Vagina (tissue), 2 donors: ENCODE measurements around the gene ANKLE1.

Experiments used
- POLR2AphosphoS5 ChIP-seq, 2 donors: sonication (generic); formaldehyde crosslinking; IDR thresholded peaks; one replicate each; pipeline ENCODE4 v1.9.0; 2017; ENCODE audit warnings: antibody characterized with exemption in 2 of 2, mild to moderate bottlenecking in 2 of 2, low read depth in 1 of 2; ENCODE audit not compliant: insufficient read depth in 1 of 2
- TF ChIP-seq, protein P1 (sequence below), 3 experiments: fragments of 450-650 bp in 2 of 3; fragments of 200-600 bp in 1 of 3; sonication (generic) in 1 of 3; IDR thresholded peaks; one replicate each; pipeline ENCODE4 v1.5.1; 2017 to 2019; ENCODE audit warnings: antibody characterized with exemption in 3 of 3, mild to moderate bottlenecking in 2 of 3, moderate library complexity in 2 of 3

DNA sequence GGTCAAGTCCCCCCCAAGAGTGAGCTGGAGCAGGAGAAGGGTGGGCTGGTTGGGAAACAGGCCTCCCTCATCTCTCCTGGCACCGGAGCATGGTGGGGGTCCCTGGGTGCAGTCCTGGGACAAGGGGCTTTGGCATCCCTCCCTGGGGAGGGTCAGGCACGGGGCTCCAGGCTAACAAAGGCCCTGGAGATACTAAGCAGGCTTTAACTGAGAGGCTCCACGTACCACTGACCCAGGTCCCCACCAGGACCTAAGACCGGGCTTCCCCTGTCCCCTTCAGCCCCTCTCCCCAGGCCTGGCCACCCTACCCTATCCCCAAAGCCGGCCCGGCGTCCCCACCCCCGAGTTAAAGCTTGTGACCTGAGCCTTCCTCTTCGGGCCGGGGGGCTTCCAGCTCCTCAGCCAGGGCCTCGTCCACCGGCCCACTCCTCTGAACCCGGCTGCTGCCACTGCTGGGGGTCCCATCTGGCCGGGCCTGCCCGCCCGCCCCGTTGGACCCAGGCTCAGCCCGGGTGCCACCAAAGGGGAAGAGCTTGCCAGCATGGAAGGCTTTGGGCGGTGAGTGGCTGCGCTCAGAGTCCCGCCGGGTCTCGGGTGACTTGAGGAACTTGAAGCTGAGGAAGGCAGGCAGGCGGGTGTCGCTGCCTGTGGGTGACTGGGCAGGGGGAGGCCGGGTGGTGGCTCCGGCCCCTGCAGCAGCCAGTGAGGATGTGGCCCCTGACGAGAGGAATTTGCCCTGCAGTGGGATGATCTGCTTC is 42.8 kb downstream of the ANKLE1 start:
- TF ChIP-seq, protein P1, sequence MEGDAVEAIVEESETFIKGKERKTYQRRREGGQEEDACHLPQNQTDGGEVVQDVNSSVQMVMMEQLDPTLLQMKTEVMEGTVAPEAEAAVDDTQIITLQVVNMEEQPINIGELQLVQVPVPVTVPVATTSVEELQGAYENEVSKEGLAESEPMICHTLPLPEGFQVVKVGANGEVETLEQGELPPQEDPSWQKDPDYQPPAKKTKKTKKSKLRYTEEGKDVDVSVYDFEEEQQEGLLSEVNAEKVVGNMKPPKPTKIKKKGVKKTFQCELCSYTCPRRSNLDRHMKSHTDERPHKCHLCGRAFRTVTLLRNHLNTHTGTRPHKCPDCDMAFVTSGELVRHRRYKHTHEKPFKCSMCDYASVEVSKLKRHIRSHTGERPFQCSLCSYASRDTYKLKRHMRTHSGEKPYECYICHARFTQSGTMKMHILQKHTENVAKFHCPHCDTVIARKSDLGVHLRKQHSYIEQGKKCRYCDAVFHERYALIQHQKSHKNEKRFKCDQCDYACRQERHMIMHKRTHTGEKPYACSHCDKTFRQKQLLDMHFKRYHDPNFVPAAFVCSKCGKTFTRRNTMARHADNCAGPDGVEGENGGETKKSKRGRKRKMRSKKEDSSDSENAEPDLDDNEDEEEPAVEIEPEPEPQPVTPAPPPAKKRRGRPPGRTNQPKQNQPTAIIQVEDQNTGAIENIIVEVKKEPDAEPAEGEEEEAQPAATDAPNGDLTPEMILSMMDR (IDR thresholded peaks at IDR 0.05) = no peak
- TF ChIP-seq POLR2AphosphoS5 (IDR thresholded peaks at IDR 0.05; ENCODE audit: insufficient read depth in 1 of 2, low read depth in 1 of 2) = no peak
